Measurements from ENCODE around the gene ADAMTS12.
A peak's percentile ranks its signal among the peaks of the same experiment; 100 is the strongest.

The ADAMTS12 gene

DNA sequence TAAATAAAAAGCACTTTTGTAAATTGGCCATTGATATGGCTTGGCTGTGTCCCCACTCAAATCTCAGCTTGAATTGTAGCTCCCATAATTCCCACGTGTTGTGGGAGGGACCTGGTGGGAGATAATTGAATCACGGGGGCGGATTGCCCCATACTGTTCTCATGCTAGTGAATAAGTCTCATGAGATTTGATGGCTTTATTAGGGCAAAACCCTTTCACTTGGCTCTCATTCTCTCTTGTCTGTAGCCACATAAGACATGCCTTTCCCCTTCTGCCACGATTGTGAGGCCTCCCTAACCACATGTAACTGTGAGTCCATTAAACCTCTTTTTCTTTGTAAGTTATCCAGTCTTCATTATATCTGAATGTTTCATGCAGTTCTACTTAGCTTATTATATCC lies 297.8 kb downstream of the ADAMTS12 start:
- Histone ChIP-seq H3K36me3 (ENCODE audit: control insufficient read depth, insufficient read depth, low read length) (no peaks in the 10 kb centered on the region), H3K4me1 (no peaks in the 10 kb centered on the region), H3K4me2 (ENCODE audit: low read length) (no peak overlapping the region), H3K9me3 (ENCODE audit: control insufficient read depth, low read length) (no peaks in the 10 kb centered on the region), H3K4me3 (ENCODE audit: low read depth, low read length) (no peak overlapping the region), H3K27me3 (ENCODE audit: control insufficient read depth, insufficient read depth, low read length) (no peaks in the 10 kb centered on the region), H2AFZ (no peak overlapping the region), H3K79me2 (no peaks in the 10 kb centered on the region), H3K9ac (no peak overlapping the region), H3K27ac (no peak overlapping the region)
- TF ChIP-seq, protein P1, sequence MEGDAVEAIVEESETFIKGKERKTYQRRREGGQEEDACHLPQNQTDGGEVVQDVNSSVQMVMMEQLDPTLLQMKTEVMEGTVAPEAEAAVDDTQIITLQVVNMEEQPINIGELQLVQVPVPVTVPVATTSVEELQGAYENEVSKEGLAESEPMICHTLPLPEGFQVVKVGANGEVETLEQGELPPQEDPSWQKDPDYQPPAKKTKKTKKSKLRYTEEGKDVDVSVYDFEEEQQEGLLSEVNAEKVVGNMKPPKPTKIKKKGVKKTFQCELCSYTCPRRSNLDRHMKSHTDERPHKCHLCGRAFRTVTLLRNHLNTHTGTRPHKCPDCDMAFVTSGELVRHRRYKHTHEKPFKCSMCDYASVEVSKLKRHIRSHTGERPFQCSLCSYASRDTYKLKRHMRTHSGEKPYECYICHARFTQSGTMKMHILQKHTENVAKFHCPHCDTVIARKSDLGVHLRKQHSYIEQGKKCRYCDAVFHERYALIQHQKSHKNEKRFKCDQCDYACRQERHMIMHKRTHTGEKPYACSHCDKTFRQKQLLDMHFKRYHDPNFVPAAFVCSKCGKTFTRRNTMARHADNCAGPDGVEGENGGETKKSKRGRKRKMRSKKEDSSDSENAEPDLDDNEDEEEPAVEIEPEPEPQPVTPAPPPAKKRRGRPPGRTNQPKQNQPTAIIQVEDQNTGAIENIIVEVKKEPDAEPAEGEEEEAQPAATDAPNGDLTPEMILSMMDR (IDR thresholded peaks at IDR 0.05), result no peak

DNA sequence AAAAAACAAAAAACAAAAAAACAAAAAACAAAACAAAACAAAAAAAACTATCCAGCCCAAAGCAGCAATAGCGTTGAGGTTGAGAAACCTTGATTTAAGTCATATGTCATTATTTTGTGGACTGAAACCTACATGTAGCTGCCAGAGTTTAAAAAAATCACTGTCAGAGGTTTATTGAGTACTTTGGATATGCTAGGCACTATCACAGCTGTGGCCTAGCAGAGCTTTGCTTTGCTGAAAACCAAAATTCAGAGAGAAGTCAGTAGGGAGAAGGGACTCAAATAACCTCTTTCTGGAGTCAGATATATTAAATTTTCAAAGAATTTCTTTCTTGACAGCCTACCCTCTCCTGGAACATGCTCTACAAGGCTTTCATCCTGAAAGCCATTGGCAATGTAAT lies 299.5 kb downstream of the ADAMTS12 start:
- TF ChIP-seq, protein P1 (IDR thresholded peaks at IDR 0.05), result no peak
- no peak overlapping the region for H3K4me3 ChIP-seq (ENCODE audit: low read depth, low read length)
- H3K9me3 ChIP-seq (ENCODE audit: control insufficient read depth, low read length), result no peaks in the 10 kb centered on the region
- H3K4me1 ChIP-seq, result no peaks in the 10 kb centered on the region
- no peak overlapping the region for H3K27ac ChIP-seq
- no peaks in the 10 kb centered on the region for H3K27me3 ChIP-seq (ENCODE audit: control insufficient read depth, insufficient read depth, low read length)
- H3K36me3 ChIP-seq (ENCODE audit: control insufficient read depth, insufficient read depth, low read length), result no peaks in the 10 kb centered on the region
- H3K4me2 ChIP-seq (ENCODE audit: low read length), result no peak overlapping the region
- no peak overlapping the region for H2AFZ ChIP-seq
- no peak overlapping the region for H3K9ac ChIP-seq
- H3K79me2 ChIP-seq, result no peaks in the 10 kb centered on the region

DNA sequence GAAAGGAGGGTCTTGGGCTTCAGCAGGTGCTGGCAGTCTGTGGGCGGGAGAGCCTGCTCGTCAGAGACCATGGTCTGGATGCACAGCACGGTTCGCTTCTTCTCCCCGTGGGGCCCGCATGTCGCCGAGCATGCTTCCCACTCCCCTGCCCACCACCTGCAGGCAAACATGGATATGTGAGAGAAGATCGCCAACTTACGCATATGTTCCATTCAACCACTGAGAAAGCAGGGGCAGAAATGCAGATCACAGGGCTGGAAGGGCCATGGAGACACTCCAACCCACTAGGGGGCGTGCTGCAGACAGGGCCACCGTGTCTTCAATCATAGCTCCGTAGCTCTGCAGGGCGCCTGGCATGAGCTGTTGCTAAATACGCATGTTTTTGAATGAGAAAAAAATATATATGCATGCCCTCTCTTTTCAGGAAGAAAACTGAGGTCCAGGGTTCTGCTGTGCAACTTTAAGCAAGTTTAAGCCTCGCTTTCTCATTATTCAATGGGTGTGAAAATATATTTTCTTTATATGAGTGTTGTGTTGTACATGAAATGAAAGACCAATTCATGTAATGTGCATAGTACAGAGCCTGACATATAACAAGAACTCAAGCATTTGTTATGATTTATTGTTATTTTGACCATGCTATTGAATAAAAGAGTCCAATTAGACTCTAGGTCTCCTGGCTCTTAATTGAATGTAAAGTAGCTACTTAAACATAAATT lies 303.0 kb downstream of the ADAMTS12 start:
- no peaks in the 10 kb centered on the region for H3K36me3 ChIP-seq (ENCODE audit: control insufficient read depth, insufficient read depth, low read length)
- no peaks in the 10 kb centered on the region for H3K27me3 ChIP-seq (ENCODE audit: control insufficient read depth, insufficient read depth, low read length)
- no peak overlapping the region for H2AFZ ChIP-seq
- TF ChIP-seq, protein P1 (IDR thresholded peaks at IDR 0.05), result peak; percentile 66
- H3K4me2 ChIP-seq (ENCODE audit: low read length), result no peak overlapping the region
- no peak overlapping the region for H3K27ac ChIP-seq
- H3K4me1 ChIP-seq, result no peaks in the 10 kb centered on the region
- no peaks in the 10 kb centered on the region for H3K9me3 ChIP-seq (ENCODE audit: control insufficient read depth, low read length)
- no peak overlapping the region for H3K4me3 ChIP-seq (ENCODE audit: low read depth, low read length)
- no peaks in the 10 kb centered on the region for H3K79me2 ChIP-seq
- no peak overlapping the region for H3K9ac ChIP-seq

DNA sequence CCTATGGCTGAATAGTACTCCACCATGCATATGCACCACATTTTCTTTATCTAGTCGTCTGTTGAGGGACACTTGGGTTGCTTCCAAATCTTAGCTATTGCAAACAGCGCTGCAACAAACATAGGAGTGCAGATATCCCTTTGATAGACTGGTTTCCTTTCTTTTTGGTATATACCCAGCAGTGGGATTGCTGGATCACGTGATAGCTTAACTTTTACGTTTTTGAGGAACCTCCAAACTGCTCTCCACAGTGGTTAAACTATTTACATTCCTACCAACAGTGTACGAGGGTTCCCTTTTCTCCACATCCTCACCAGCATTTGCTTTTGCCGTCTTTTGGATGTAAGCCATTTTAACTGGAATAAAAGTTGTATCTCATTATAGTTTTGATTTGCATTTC lies 308.5 kb downstream of the ADAMTS12 start:
- Histone ChIP-seq H2AFZ (no peak overlapping the region), H3K4me2 (ENCODE audit: low read length) (no peak overlapping the region), H3K27ac (no peak overlapping the region), H3K9ac (no peak overlapping the region), H3K4me1 (no peaks in the 10 kb centered on the region), H3K79me2 (no peaks in the 10 kb centered on the region), H3K27me3 (ENCODE audit: control insufficient read depth, insufficient read depth, low read length) (no peaks in the 10 kb centered on the region), H3K4me3 (ENCODE audit: low read depth, low read length) (no peak overlapping the region), H3K9me3 (ENCODE audit: control insufficient read depth, low read length) (no peaks in the 10 kb centered on the region), H3K36me3 (ENCODE audit: control insufficient read depth, insufficient read depth, low read length) (no peaks in the 10 kb centered on the region)
- TF ChIP-seq, protein P1 (IDR thresholded peaks at IDR 0.05), result no peak

DNA sequence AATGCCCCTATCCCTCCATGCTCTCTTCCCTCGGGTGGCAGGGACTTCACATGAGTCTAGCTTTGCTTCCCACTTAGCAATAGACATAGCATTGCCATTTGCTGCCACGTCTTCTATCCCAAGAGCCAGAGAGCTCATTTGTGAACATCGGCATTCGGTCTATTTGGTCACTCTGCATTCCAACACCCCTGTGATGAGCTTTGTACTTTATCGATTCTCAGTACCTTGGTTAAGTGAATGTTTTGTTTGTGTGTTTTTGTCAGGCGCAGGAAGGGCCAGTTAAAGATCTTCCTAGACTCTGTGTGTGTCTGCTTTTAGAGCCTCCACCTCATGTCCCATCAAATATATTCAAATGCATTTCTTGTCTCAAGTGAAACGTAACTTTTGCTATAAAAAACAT lies 309.4 kb downstream of the ADAMTS12 start:
- no peaks in the 10 kb centered on the region for H3K27me3 ChIP-seq (ENCODE audit: control insufficient read depth, insufficient read depth, low read length)
- H3K79me2 ChIP-seq, result no peaks in the 10 kb centered on the region
- H2AFZ ChIP-seq, result no peak overlapping the region
- TF ChIP-seq, protein P1 (IDR thresholded peaks at IDR 0.05), result no peak
- H3K36me3 ChIP-seq (ENCODE audit: control insufficient read depth, insufficient read depth, low read length), result no peaks in the 10 kb centered on the region
- H3K4me2 ChIP-seq (ENCODE audit: low read length), result no peak overlapping the region
- H3K9me3 ChIP-seq (ENCODE audit: control insufficient read depth, low read length), result no peaks in the 10 kb centered on the region
- no peaks in the 10 kb centered on the region for H3K4me1 ChIP-seq
- H3K9ac ChIP-seq, result no peak overlapping the region
- no peak overlapping the region for H3K27ac ChIP-seq
- no peak overlapping the region for H3K4me3 ChIP-seq (ENCODE audit: low read depth, low read length)
